Spleen (tissue), 11 donors: Measurements from ENCODE around the gene ABCA7. TPM values are rescaled to one million over a fixed set of nuclear protein-coding genes. Genes with fewer than 3 reads are reported as not detected.

Experiments
- DNase-seq: peaks from one replicate; pipeline ENCODE4 v3.0.0-alpha.2; 2020
- H3K27ac ChIP-seq, 8 donors: fragments of 200-600 bp; sonication (generic) in 7 of 8; 1 replicate in 4 of 8; 2 replicates in 4 of 8; pipeline versions ENCODE4 v1.5.0 to v1.8.0; 2016 to 2021; ENCODE audit warnings: inconsistent platforms in 4 of 8, mild to moderate bottlenecking in 4 of 8, moderate library complexity in 1 of 8
- H3K27me3 ChIP-seq, 7 donors: fragments of 200-600 bp; sonication (generic) in 6 of 7; replicated peaks in 1 of 7; 1 replicate in 4 of 7; 2 replicates in 3 of 7; pipeline versions ENCODE4 v1.5.0 to v1.8.0; 2016 to 2021; ENCODE audit warnings: inconsistent platforms in 3 of 7, mild to moderate bottlenecking in 1 of 7
- H3K36me3 ChIP-seq, 6 donors: fragments of 200-600 bp; sonication (generic) in 5 of 6; 1 replicate in 4 of 6; 2 replicates in 2 of 6; pipeline versions ENCODE4 v1.5.0 to v1.8.0; 2016 to 2021; ENCODE audit warnings: inconsistent platforms in 2 of 6
- H3K4me1 ChIP-seq, 6 donors: fragments of 200-600 bp; sonication (generic) in 5 of 6; 1 replicate in 3 of 6; 2 replicates in 3 of 6; pipeline versions ENCODE4 v1.5.0 to v1.8.0; 2016 to 2021; ENCODE audit warnings: inconsistent platforms in 3 of 6
- H3K4me3 ChIP-seq, 8 donors: fragments of 200-600 bp; sonication (generic) in 7 of 8; 1 replicate in 4 of 8; 2 replicates in 4 of 8; pipeline versions ENCODE4 v1.5.0 to v1.8.0; 2016 to 2021; ENCODE audit warnings: inconsistent platforms in 4 of 8, mild to moderate bottlenecking in 4 of 8, moderate library complexity in 2 of 8
- H3K9me3 ChIP-seq, 8 donors: fragments of 200-600 bp; sonication (generic) in 7 of 8; 1 replicate in 4 of 8; 2 replicates in 4 of 8; pipeline versions ENCODE4 v1.5.0 to v1.8.0; 2016 to 2021; ENCODE audit warnings: inconsistent platforms in 4 of 8
- CTCF ChIP-seq, 11 experiments: fragments of 200-600 bp in 7 of 11; fragments of 450-650 bp in 4 of 11; sonication (generic) in 4 of 11; IDR thresholded peaks in 8 of 11; conservative IDR thresholded peaks in 3 of 11; 1 replicate in 7 of 11; 2 replicates in 4 of 11; pipeline versions ENCODE4 v1.4.0 to v1.8.0; 2016 to 2021; ENCODE audit warnings: antibody characterized with exemption in 11 of 11, inconsistent platforms in 4 of 11, mild to moderate bottlenecking in 1 of 11
- POLR2A ChIP-seq, 3 donors: fragments of 450-650 bp; IDR thresholded peaks; one replicate each; pipeline ENCODE4 v1.5.1; 2017; ENCODE audit warnings: antibody characterized with exemption in 3 of 3, mild to moderate bottlenecking in 1 of 3
- POLR2AphosphoS5 ChIP-seq, 3 donors: sonication (generic); formaldehyde crosslinking; IDR thresholded peaks; one replicate each; pipeline ENCODE4 v1.5.1; 2017; ENCODE audit warnings: antibody characterized with exemption in 3 of 3
- WGBS, 5 donors: extraction: QIAGEN DNeasy Blood & Tissue Kit in 3 of 5; methylation state at CpG; one replicate each; pipeline versions ENCODE4 v1.1.5 to v1.1.7; 2013 to 2018; 5-methylcytosine and 5-hydroxymethylcytosine counted together
- intact Hi-C: fragments of 100-400 bp; cut with DNase I; formaldehyde crosslinking; loops from one replicate; pipeline ENCODE4 v1.15.0; 2023; ENCODE audit warnings: low total_unique reads
- polyA plus RNA-seq, 3 donors: library from polyadenylated mRNA; stranded (reverse); fragments of 200-250 nt; gene quantifications; one replicate each; pipeline ENCODE4 v1.2.1, GENCODE V29; 2013
- total RNA-seq, 7 donors: library from RNA; depleted of rRNA in 3 of 7; stranded (reverse); fragments of >200 nt in 3 of 7; fragmentation: NEBNext Ultra II Directional in 4 of 7; extraction: Animal tissue kit (Norgen Biotek cat#: 25700) in 4 of 7; gene quantifications; one replicate each; pipeline versions ENCODE4 v1.1.0 to v1.2.1, GENCODE V29; 2016 to 2021
- donor health status: healthy with polysubstance abuse.
- donor health status: DM: no; HTN: no; CAD: no; lungs with moderate emphysema.
- donor health status: DM: no; HTN: no; CAD: no.
- donor health status: Bipolar disorder and iron deficiency.
- donor health status: healthy.
- donor health status: DM: no; HTN: no; CAD: no.
- donor health status: DM: yes; HTN: yes; CAD: no.

The ABCA7 gene
- total and polyA plus RNA-seq, 10 donors: 64.6 to 197 (median 102) TPM

- Histone ChIP-seq H3K27me3 (peaks cover 0 to 10% (median 0%) of the 10 kb centered on the region in 7 donors), H3K9me3 (peaks cover 9 to 28% (median 22%) of the 10 kb centered on the region in 8 donors), H3K27ac (no peak overlapping the region), H3K4me3 (no peak overlapping the region), H3K4me1 (peaks cover 22 to 52% (median 41%) of the 10 kb centered on the region in 6 donors), H3K36me3 (peaks cover 2 to 31% (median 13%) of the 10 kb centered on the region in 6 donors)
- TF ChIP-seq POLR2AphosphoS5 (IDR thresholded peaks at IDR 0.05) (no peak), CTCF (IDR thresholded peaks at IDR 0.05 in 8 of 11, conservative IDR thresholded peaks at IDR 0.05 in 3 of 11) (no peak), POLR2A (IDR thresholded peaks at IDR 0.05) (no peak)
- DNase-seq: peak; percentile 79
- 84 to 91% (median 88%) methylated on average over 16 to 17 of the region's 17 CpGs for WGBS, 5 donors
- intact Hi-C loops: no loop called here
Observed at GRCh38 chr19:1062387-1063029, 22.6 kb downstream of the ABCA7 start.

- H3K27me3 ChIP-seq: peaks cover 0 to 10% (median 0%) of the 10 kb centered on the region in 7 donors
- H3K9me3 ChIP-seq: peaks cover 4 to 20% (median 15%) of the 10 kb centered on the region in 8 donors
- 78 to 93% (median 88%) methylated on average over 17 to 37 of the region's 37 CpGs for WGBS, 5 donors
- no peak overlapping the region for H3K4me3 ChIP-seq
- peaks cover 2 to 24% (median 9%) of the 10 kb centered on the region in 6 donors for H3K36me3 ChIP-seq
- no peak for TF ChIP-seq CTCF (IDR thresholded peaks at IDR 0.05 in 8 of 11, conservative IDR thresholded peaks at IDR 0.05 in 3 of 11)
- TF ChIP-seq POLR2AphosphoS5 (IDR thresholded peaks at IDR 0.05): no peak
- TF ChIP-seq POLR2A (IDR thresholded peaks at IDR 0.05): no peak
- intact Hi-C loops: no loop called here
- peak; percentile 88 for DNase-seq
- peak overlapping the region in 1 of 8 donors; percentile 40 for H3K27ac ChIP-seq
- H3K4me1 ChIP-seq: peaks cover 22 to 52% (median 43%) of the 10 kb centered on the region in 6 donors
Observed at GRCh38 chr19:1063030-1063908, 23.4 kb downstream of the ABCA7 start.

GRCh38 chr19:1063909-1064660 is 24.2 kb downstream of the ABCA7 start:
- TF ChIP-seq POLR2A (IDR thresholded peaks at IDR 0.05) (no peak), POLR2AphosphoS5 (IDR thresholded peaks at IDR 0.05) (peak in 1 of 3 donors; percentile 48), CTCF (IDR thresholded peaks at IDR 0.05 in 8 of 11, conservative IDR thresholded peaks at IDR 0.05 in 3 of 11) (no peak)
- WGBS, 5 donors: 73 to 91% (median 84%) methylated on average over 37 of the region's 37 CpGs
- Histone ChIP-seq H3K27me3 (peaks cover 0 to 10% (median 0%) of the 10 kb centered on the region in 7 donors), H3K36me3 (peaks cover 0 to 22% (median under 1%) of the 10 kb centered on the region in 6 donors), H3K4me3 (peak overlapping the region in 1 of 8 donors; percentile 88), H3K27ac (peak overlapping the region in 2 of 8 donors; percentile 97 to 98), H3K4me1 (peaks cover 29 to 59% (median 51%) of the 10 kb centered on the region in 6 donors), H3K9me3 (peaks cover 0 to 12% (median 7%) of the 10 kb centered on the region in 8 donors)
- DNase-seq: peak; percentile 83
- intact Hi-C loops: no loop called here
